HEK293 (cell line): ENCODE measurements around the gene CRYBG2.

Experiments
- CTCF ChIA-PET: fragments of 350-600 bp; formaldehyde crosslinking; extraction: SDS; loops from one replicate; lab custom pipeline; 2021; ENCODE audit warnings: antibody characterized with exemption; lab: Yijun Ruan, JAX
- POLR2A ChIA-PET: fragments of 300-600 bp; formaldehyde crosslinking; extraction: SDS; loops from one replicate; lab custom pipeline; 2020; ENCODE audit warnings: antibody characterized with exemption, inconsistent platforms; lab: Yijun Ruan, JAX
- H3K27ac ChIP-seq: fragments of 200-500 bp; sonication (Bioruptor generic); 2 replicates; pipeline ENCODE4 v1.5.1; 2014; ENCODE audit warnings: low read depth, low read length, control low read depth, inconsistent platforms; ENCODE audit errors: extremely low read depth
- H3K36me3 ChIP-seq, 2 experiments: fragments of 200-500 bp in 1 of 2; sonication (Bioruptor generic) in 1 of 2; 1 replicate in 1 of 2; 2 replicates in 1 of 2; pipeline ENCODE4 v1.5.1; 2014 to 2017; ENCODE audit warnings: inconsistent platforms in 2 of 2, low read length in 2 of 2; ENCODE audit not compliant: control insufficient read depth in 2 of 2, insufficient read depth in 1 of 2
- H3K4me1 ChIP-seq: fragments of 200-500 bp; sonication (Bioruptor generic); 2 replicates; pipeline ENCODE4 v1.5.1; 2014; ENCODE audit warnings: mild to moderate bottlenecking, low read length, inconsistent platforms; ENCODE audit not compliant: control insufficient read depth, insufficient read depth
- H3K4me3 ChIP-seq: 2 replicates; pipeline ENCODE4 v1.5.1; 2011; ENCODE audit warnings: low read depth, mild to moderate bottlenecking, control low read depth, low read length, moderate library complexity
- H3K9me3 ChIP-seq: fragments of 200-500 bp; sonication (Bioruptor generic); 2 replicates; pipeline ENCODE4 v1.5.1; 2014; ENCODE audit warnings: low read depth, low read length, inconsistent platforms; ENCODE audit not compliant: control insufficient read depth, insufficient read depth
- EGR2 ChIP-seq: fragments of 450-650 bp; formaldehyde crosslinking; IDR thresholded peaks from 2 replicates; pipeline ENCODE4 v1.5.1; 2016; ENCODE audit warnings: low read depth, missing biosample characterization, missing genetic modification characterization
- MEIS1 ChIP-seq: sonication (generic); formaldehyde crosslinking; IDR thresholded peaks from 2 replicates; pipeline ENCODE4 v1.8.1; 2022; ENCODE audit warnings: missing genetic modification reagents, mild to moderate bottlenecking, borderline replicate concordance
- OSR2 ChIP-seq: fragments of 450-650 bp; formaldehyde crosslinking; IDR thresholded peaks from 2 replicates; pipeline ENCODE4 v1.5.1; 2016; ENCODE audit warnings: missing biosample characterization, missing genetic modification characterization
- ZBTB21 ChIP-seq: fragments of 450-650 bp; formaldehyde crosslinking; IDR thresholded peaks from 2 replicates; pipeline ENCODE4 v1.5.1; 2017; ENCODE audit warnings: missing biosample characterization, missing genetic modification characterization
- ZFHX2 ChIP-seq: fragments of 450-650 bp; formaldehyde crosslinking; conservative IDR thresholded peaks from 2 replicates; pipeline ENCODE4 v1.5.1; 2016; ENCODE audit warnings: missing biosample characterization, missing genetic modification characterization
- ZFP41 ChIP-seq: fragments of 450-650 bp; formaldehyde crosslinking; IDR thresholded peaks from 2 replicates; pipeline ENCODE4 v1.5.1; 2016; ENCODE audit warnings: missing biosample characterization, missing genetic modification characterization, borderline replicate concordance
- ZIC2 ChIP-seq: fragments of 450-650 bp; formaldehyde crosslinking; IDR thresholded peaks from 2 replicates; pipeline ENCODE4 v1.5.1; 2016; ENCODE audit warnings: missing biosample characterization, missing genetic modification characterization
- ZNF138 ChIP-seq: fragments of 450-650 bp; formaldehyde crosslinking; IDR thresholded peaks from 2 replicates; pipeline ENCODE4 v1.5.1; 2016; ENCODE audit warnings: missing biosample characterization, missing genetic modification characterization, borderline replicate concordance
- ZNF157 ChIP-seq: fragments of 450-650 bp; formaldehyde crosslinking; IDR thresholded peaks from 2 replicates; pipeline ENCODE4 v1.5.1; 2016; ENCODE audit warnings: missing biosample characterization, missing genetic modification characterization
- ZNF175 ChIP-seq: fragments of 450-650 bp; formaldehyde crosslinking; IDR thresholded peaks from 2 replicates; pipeline ENCODE4 v1.5.1; 2016; ENCODE audit warnings: missing biosample characterization, missing genetic modification characterization
- ZNF292 ChIP-seq: fragments of 450-650 bp; formaldehyde crosslinking; IDR thresholded peaks from 2 replicates; pipeline ENCODE4 v1.5.1; 2016; ENCODE audit warnings: low read depth, missing biosample characterization, missing genetic modification characterization, borderline replicate concordance
- ZNF324 ChIP-seq: fragments of 450-650 bp; formaldehyde crosslinking; IDR thresholded peaks from 2 replicates; pipeline ENCODE4 v1.5.1; 2016; ENCODE audit warnings: missing biosample characterization, missing genetic modification characterization
- ZNF354C ChIP-seq: fragments of 450-650 bp; formaldehyde crosslinking; IDR thresholded peaks from 2 replicates; pipeline ENCODE4 v1.5.1; 2016; ENCODE audit warnings: missing biosample characterization, missing genetic modification characterization, low read depth, borderline replicate concordance
- ZNF558 ChIP-seq: fragments of 450-650 bp; formaldehyde crosslinking; IDR thresholded peaks from 2 replicates; pipeline ENCODE4 v1.5.1; 2016; ENCODE audit warnings: missing biosample characterization, missing genetic modification characterization
- ZNF791 ChIP-seq: fragments of 450-650 bp; formaldehyde crosslinking; IDR thresholded peaks from 2 replicates; pipeline ENCODE4 v1.5.1; 2016; ENCODE audit warnings: missing biosample characterization, missing genetic modification characterization

The CRYBG2 gene

DNA sequence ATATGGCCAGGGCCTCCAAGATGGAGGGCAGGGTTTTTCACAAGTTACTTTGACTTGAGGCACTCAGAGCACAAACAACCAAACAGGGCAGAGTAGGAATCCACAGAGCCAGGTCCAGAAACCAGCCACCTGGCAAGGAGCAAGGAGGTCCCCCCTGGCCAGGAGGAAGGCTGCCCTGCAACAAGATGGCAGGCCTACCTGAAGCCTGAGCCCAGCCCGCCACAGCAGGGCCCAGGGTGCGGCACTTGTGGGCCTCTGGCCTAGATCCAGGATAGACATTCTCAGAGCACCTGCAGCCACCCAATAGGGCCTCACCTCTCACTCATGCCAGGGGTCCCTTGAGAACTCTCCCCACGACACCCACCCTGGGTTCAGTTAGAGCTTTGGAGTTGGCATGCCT is 62.5 kb downstream of the CRYBG2 start (continued):
- TF ChIP-seq ZBTB21 (tag by site-specific recombination), result no peak
- TF ChIP-seq ZNF157, result no peak
- TF ChIP-seq ZNF324 (tag by site-specific recombination), result no peak
- no peak for TF ChIP-seq OSR2 (tag by site-specific recombination)
- no peak for TF ChIP-seq ZNF354C (tag by site-specific recombination)
- TF ChIP-seq, all 188 proteins: peak for 0

DNA sequence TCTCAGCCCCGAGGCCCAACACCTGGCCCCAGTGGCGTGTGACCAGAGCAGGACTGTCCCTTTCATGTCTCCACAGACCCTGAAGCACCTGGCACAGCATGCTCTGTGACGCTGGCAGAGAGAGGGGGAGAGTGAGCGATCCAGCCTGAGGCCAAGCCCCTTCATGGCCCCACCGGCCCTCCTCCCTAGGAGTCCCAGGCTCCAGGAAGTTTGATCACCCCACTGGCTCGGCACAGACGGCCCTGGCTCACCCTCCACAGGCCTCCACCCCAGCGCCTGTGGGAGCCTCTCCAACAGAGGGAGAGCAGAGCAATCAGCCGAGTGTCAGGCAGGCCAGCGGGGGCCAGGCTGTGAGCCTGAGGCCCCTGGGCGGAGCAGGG is 63.1 kb downstream of the CRYBG2 start:
- CTCF ChIA-PET, result interaction anchor here (10.2 kb wide), 1 partner anchor 27 kb away, joined by 203 read pairs; the partner anchor contains the start of gene CD52
- no peak for TF ChIP-seq ZNF138 (tag by site-specific recombination)
- peak; percentile 34; the same call in 1 of the 2 replicates for TF ChIP-seq ZIC2 (tag by site-specific recombination)
- H3K27ac ChIP-seq, result no peak overlapping the region
- no peak overlapping the region for H3K4me3 ChIP-seq
- H3K9me3 ChIP-seq, result no peaks in the 10 kb centered on the region
- POLR2A ChIA-PET, result interaction anchor here (0.6 kb wide), 2 partner anchors 11 to 181 kb away, joined by 3 read pairs; no protein-coding TSS in a partner anchor
- H3K36me3 ChIP-seq, result peaks cover 0 to 12% of the 10 kb centered on the region in 2 experiments; a peak in 1 of 3 replicates
- H3K4me1 ChIP-seq, result no peaks in the 10 kb centered on the region

DNA sequence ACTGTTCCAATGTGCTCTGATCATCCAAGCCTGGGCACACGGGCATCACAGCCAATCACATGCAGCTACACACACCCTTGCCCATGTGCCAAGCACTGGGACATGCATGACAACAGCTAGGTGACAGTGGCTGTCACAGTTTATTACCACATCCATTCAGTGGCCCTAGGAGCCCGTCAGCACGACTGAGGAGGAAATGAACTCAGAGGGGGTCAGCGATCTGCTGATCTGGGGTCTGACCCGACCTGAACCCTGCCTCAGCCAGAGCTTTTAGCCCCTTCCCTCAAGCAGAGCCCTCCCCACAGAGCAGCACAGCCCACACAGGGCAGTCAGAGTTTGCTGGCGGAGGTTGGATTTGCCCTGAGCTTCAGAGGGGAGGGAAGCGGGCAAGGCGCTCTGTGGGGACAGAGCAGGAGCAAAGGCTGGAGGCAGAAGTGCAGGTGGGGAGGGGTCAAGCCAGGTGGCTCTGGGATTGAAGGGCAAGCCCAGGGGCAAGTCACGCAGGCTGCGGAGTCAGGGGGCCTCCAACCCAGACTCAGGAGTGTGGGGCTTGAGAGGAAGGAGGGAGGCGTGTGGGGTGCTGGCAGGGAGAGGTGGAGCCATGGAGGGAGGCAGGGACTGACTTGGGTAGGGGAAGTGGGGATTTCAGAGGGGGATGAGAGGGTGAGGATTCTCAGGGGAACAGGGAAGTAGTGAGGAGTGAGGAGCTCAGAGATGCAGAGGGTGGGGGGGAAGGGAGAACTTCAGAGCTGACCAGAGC is 63.6 kb downstream of the CRYBG2 start:
- Histone ChIP-seq H3K4me1 (no peaks in the 10 kb centered on the region), H3K36me3 (peaks cover 0 to 9% of the 10 kb centered on the region in 2 experiments; a peak in 1 of 3 replicates), H3K9me3 (no peaks in the 10 kb centered on the region), H3K27ac (no peak overlapping the region), H3K4me3 (no peak overlapping the region)
- ChIA-PET POLR2A (interaction anchor here (0.6 kb wide), 2 partner anchors 12 to 182 kb away, joined by 3 read pairs; no protein-coding TSS in a partner anchor), CTCF (interaction anchor here (1.8 to 10.2 kb wide), 2 partner anchors 11 to 28 kb away, joined by 4 to 203 read pairs; partner anchors contain the start of gene CD52)
- TF ChIP-seq ZNF558 (tag by site-specific recombination) (no peak), MEIS1 (CRISPR knock-in tag) (no peak), ZFP41 (tag by site-specific recombination) (no peak), ZNF292 (no peak), ZNF791 (no peak), ZIC2 (tag by site-specific recombination) (no peak)

DNA sequence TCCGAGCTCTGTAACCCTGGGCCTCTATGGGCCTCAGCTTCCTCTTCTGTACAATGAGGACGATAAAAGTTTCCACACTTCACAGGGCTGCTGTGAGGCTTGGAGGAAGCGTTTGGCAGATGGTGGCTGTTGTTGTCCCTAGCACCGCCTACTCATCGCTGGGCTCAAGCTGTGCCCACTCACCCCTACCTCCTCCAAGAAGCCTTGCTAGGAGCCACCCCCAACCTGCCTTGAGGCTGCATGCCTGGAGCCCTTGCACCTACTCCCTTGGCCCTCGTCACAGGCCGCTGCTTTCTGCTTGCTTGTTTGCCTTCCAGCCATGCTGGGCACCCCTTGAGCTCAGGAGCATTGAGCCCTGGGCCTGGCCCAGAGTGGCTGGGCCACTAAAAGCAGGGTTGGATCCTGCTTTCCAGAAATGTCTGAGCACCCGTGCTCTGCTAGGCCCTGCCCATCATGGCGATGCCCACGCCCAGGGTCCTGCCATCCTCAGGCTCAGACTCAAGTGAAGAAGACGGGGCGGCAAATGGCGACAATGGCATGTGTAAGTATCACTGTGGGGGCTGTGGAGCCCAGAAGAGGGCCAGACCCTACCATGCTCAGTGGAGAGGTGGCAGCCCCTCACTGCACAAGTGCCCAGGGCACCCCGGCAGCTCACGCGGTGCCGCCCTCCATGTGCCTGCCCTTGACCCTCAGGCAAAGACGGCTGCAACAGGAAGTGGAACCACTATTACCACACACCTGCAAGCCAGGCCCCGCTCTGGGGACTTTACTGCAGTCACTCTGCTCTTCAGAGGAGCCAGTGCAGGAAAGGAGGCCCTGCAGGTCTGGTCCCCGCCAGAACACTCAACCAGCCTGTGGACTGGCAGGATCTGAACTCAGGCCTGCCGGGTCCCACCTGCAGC is 64.5 kb downstream of the CRYBG2 start:
- ChIA-PET CTCF (interaction anchor here (0.7 to 10.2 kb wide), 9 partner anchors 10 to 128 kb away, joined by 3 to 203 read pairs (median 4); partner anchors contain the start of gene CD52), POLR2A (interaction anchor here (0.7 to 1.6 kb wide), 2 partner anchors 25 to 119 kb away, joined by 3 read pairs; no protein-coding TSS in a partner anchor)
- Histone ChIP-seq H3K36me3 (peaks cover 0 to 9% of the 10 kb centered on the region in 2 experiments; a peak in 1 of 3 replicates), H3K4me3 (no peak overlapping the region)
- TF ChIP-seq EGR2, result peak; percentile 95
- no peak for TF ChIP-seq ZNF175 (tag by site-specific recombination)
- TF ChIP-seq ZFHX2, result peak; percentile 95
- TF ChIP-seq ZIC2 (tag by site-specific recombination), result peak; percentile 74
- TF ChIP-seq, all 188 proteins: peak for 3
- no peak overlapping the region for H3K27ac ChIP-seq
- H3K9me3 ChIP-seq, result no peaks in the 10 kb centered on the region
- no peaks in the 10 kb centered on the region for H3K4me1 ChIP-seq
